ENCODE data around the gene OPCML. TPM values are rescaled to one million over a fixed set of nuclear protein-coding genes. Genes with fewer than 3 reads are reported as not detected.

OPCML gene
- total RNA-seq, 4 donors from 2014 or later, result 0.15 TPM; not detected in 3

DNA sequence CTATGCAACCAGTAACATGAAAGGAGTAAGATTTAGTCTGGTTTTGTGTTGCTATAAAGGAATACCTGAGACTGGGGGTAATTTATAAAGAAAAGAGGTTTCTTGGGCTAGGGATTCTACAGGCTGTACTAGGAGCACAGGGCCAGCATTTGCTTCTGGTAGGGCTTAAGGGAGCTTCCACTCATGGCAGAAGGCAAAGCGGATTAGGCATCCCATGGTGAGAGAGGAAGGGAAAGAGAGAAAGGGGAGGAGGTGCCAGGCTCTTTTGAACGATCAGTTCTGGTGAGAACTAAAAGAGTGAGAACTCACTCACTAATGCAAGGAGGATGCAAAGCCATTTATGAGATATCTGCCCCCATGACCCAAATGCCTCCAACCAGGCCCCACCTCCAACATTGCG lies 283.2 kb downstream of the OPCML start:
- Histone ChIP-seq H3K4me3 (no peak overlapping the region), H3K9me3 (no peaks in the 10 kb centered on the region)
- 67% methylated on average over 3 of the region's 3 CpGs for WGBS

DNA sequence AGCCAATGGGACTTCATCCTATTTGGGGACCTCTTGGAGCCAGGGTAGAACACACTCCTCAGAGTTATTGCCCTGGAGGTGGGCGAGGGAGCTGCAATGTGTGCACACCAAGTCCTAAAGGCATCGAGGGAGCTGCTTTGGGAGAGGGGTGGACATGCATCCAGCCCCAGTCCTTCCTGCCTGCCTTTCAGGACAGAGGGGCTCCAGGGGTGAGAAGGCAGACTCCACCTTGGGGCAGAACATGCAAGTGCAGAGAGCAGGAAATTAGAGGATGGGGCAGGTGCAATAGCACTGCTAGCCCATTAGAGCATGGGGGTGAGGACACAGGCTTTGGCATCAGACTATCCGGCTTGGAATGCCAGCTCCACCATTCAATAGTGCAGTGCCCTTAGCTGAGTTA lies 288.5 kb downstream of the OPCML start:
- WGBS, result 54% methylated on average over 3 of the region's 3 CpGs
- DNase-seq (ENCODE audit: low spot score in 2 of 2), result no peak
- Histone ChIP-seq H3K4me3 (no peak overlapping the region), H3K27me3 (no peaks in the 10 kb centered on the region), H3K4me1 (no peaks in the 10 kb centered on the region), H3K9me3 (no peaks in the 10 kb centered on the region), H3K27ac (no peak overlapping the region), H3K36me3 (no peaks in the 10 kb centered on the region)
- no peak for TF ChIP-seq POLR2A (IDR thresholded peaks at IDR 0.05)
- TF ChIP-seq EP300 (IDR thresholded peaks at IDR 0.05), result no peak

More for the DNA sequence above, 283.2 kb downstream of the OPCML start:
- Histone ChIP-seq H3K4me1 (no peaks in the 10 kb centered on the region), H3K36me3 (no peaks in the 10 kb centered on the region), H3K27me3 (no peaks in the 10 kb centered on the region), H3K27ac (no peak overlapping the region)
- TF ChIP-seq POLR2A (IDR thresholded peaks at IDR 0.05) (no peak), POLR2AphosphoS5 (IDR thresholded peaks at IDR 0.05) (no peak), EP300 (IDR thresholded peaks at IDR 0.05) (no peak)
- TF ChIP-seq, protein P1, sequence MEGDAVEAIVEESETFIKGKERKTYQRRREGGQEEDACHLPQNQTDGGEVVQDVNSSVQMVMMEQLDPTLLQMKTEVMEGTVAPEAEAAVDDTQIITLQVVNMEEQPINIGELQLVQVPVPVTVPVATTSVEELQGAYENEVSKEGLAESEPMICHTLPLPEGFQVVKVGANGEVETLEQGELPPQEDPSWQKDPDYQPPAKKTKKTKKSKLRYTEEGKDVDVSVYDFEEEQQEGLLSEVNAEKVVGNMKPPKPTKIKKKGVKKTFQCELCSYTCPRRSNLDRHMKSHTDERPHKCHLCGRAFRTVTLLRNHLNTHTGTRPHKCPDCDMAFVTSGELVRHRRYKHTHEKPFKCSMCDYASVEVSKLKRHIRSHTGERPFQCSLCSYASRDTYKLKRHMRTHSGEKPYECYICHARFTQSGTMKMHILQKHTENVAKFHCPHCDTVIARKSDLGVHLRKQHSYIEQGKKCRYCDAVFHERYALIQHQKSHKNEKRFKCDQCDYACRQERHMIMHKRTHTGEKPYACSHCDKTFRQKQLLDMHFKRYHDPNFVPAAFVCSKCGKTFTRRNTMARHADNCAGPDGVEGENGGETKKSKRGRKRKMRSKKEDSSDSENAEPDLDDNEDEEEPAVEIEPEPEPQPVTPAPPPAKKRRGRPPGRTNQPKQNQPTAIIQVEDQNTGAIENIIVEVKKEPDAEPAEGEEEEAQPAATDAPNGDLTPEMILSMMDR (IDR thresholded peaks at IDR 0.05), result no peak
- DNase-seq (ENCODE audit: low spot score in 2 of 2), result no peak

DNA sequence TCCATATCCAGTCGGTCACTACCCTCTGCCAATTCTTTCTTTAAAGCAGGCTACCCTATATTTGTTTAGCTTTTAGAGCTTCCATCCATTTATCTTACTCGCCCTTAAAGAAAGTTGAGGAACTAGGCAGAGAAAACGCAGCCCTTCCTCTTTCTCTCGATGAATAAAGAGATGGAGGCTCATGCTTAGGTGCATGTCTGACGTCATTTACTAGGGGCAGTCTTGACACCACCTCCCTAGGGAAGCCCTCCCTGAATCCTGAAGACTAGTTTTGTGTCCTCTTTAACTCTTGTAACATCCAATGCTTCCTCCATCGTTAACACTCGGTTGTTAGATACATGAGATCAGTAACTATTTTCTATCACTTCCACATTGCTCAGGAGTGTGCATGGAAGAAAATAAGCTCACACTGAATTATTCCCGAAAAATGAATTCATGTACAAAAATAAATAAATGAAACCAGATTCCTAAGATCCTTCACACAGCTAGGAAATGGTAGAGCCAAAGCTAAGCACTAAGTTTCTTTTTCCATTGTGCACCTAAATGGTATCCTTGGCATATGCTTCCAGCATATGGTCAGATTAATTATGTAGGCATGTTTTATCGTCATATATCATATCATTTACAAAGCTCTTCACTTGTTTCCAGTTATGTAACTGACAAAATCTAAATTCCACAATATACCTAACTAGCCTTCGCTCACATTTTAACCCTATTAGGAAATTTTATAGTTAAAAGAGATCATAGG lies 291.2 kb downstream of the OPCML start:
- no peak for DNase-seq (ENCODE audit: low spot score in 2 of 2)
- no peak overlapping the region for H3K4me3 ChIP-seq
- WGBS, result 72% methylated on average over 10 of the region's 10 CpGs
- no peaks in the 10 kb centered on the region for H3K9me3 ChIP-seq
- no peak overlapping the region for H3K27ac ChIP-seq
- no peaks in the 10 kb centered on the region for H3K4me1 ChIP-seq
- no peaks in the 10 kb centered on the region for H3K27me3 ChIP-seq
- no peaks in the 10 kb centered on the region for H3K36me3 ChIP-seq
- no peak for TF ChIP-seq EP300 (IDR thresholded peaks at IDR 0.05)
- no peak for TF ChIP-seq POLR2AphosphoS5 (IDR thresholded peaks at IDR 0.05)

DNA sequence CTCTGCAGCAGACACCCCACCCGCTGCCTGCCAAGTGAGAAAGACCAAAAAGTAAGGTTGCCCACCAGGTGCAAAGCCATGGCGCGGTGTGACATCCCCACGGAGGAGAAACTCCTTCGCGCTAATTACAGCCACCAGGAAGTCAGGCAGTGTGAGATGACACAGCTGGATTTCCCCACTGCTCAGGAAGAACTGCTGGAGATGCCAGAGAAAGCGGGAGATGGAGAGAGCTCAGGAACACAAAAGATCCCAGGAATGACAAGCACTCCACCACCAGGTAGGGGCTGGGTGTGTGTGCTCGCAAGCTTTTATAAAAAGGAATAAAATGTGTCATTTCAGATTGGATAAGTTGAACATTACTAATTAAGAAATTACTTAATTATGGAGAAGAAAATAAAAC lies 292.7 kb downstream of the OPCML start:
- no peak for DNase-seq (ENCODE audit: low spot score in 2 of 2)
- Histone ChIP-seq H3K4me1 (no peaks in the 10 kb centered on the region), H3K36me3 (no peaks in the 10 kb centered on the region), H3K27ac (no peak overlapping the region), H3K4me3 (no peak overlapping the region), H3K27me3 (peaks cover 4% of the 10 kb centered on the region), H3K9me3 (no peaks in the 10 kb centered on the region)
- TF ChIP-seq POLR2AphosphoS5 (IDR thresholded peaks at IDR 0.05) (no peak), POLR2A (IDR thresholded peaks at IDR 0.05) (no peak), EP300 (IDR thresholded peaks at IDR 0.05) (no peak)
- TF ChIP-seq, protein P1 (IDR thresholded peaks at IDR 0.05), result no peak
- 86% methylated on average over 8 of the region's 8 CpGs for WGBS

DNA sequence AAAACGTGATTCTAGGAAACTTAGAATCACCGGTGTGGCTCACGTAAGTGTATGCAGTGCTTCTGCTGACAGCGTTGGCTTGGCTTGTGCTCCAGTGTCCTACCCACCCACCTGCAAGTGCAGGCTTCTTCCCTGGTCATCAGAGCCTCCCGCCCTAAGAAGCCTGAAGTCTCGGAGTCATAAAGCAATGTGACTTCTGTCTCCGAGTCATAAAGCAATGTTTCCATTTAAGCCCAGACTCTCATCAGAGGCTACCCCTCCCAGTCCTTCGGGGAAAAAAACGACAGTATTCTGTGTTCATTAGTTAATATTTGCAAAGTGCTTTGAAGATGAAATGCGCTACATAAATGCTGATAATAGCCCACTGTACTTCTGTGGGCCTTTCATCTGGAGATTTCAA lies 293.8 kb downstream of the OPCML start:
- TF ChIP-seq POLR2A (IDR thresholded peaks at IDR 0.05) (no peak), POLR2AphosphoS5 (IDR thresholded peaks at IDR 0.05) (no peak), EP300 (IDR thresholded peaks at IDR 0.05) (no peak)
- TF ChIP-seq, protein P1 (IDR thresholded peaks at IDR 0.05), result no peak
- Histone ChIP-seq H3K4me1 (no peaks in the 10 kb centered on the region), H3K9me3 (no peaks in the 10 kb centered on the region), H3K4me3 (no peak overlapping the region), H3K27me3 (peaks cover 7% of the 10 kb centered on the region), H3K27ac (no peak overlapping the region), H3K36me3 (no peaks in the 10 kb centered on the region)
- WGBS, result 50% methylated on average over 10 of the region's 10 CpGs
- DNase-seq (ENCODE audit: low spot score in 2 of 2), result no peak

DNA sequence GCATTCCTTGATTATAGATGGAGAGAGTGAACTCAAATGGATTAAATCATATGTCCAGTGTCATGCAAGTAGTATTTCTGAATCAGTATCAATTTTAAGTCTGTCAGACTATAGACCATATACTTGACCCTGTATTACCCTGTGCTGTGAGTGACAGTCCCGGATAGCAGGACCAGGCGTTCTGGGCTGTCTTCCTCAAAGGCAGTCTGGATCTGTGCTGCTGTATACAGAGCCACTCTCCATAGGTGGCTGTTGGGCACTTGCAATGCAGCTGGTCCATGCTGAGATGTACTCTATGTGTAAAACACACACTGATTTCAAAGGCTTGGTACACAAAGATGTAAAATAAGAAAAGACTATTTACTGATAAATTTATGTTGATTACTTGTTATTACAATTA lies 294.3 kb downstream of the OPCML start:
- H3K27ac ChIP-seq, result no peak overlapping the region
- 84% methylated on average over 2 of the region's 2 CpGs for WGBS
- H3K27me3 ChIP-seq, result peaks cover 7% of the 10 kb centered on the region
- no peaks in the 10 kb centered on the region for H3K4me1 ChIP-seq
- DNase-seq (ENCODE audit: low spot score in 2 of 2), result no peak
- H3K4me3 ChIP-seq, result no peak overlapping the region
- no peak for TF ChIP-seq POLR2AphosphoS5 (IDR thresholded peaks at IDR 0.05)
- TF ChIP-seq, protein P1 (IDR thresholded peaks at IDR 0.05), result no peak
- no peak for TF ChIP-seq POLR2A (IDR thresholded peaks at IDR 0.05)
- no peak for TF ChIP-seq EP300 (IDR thresholded peaks at IDR 0.05)
- H3K36me3 ChIP-seq, result no peaks in the 10 kb centered on the region
- no peaks in the 10 kb centered on the region for H3K9me3 ChIP-seq

Data from suprapubic skin (tissue), 4 donors.